Right kidney (tissue), 9 donors: Measurements from ENCODE around the gene COA8.
A peak's percentile ranks its signal among the peaks of the same experiment; 100 is the strongest.

Source experiments
- DNase-seq: peaks from one replicate; pipeline ENCODE4 v3.0.0-alpha.2; 2016
- long read RNA-seq, 8 donors: transcript quantifications; one replicate each; lab custom pipeline, GENCODE V29; 2026

COA8 gene, protein sequence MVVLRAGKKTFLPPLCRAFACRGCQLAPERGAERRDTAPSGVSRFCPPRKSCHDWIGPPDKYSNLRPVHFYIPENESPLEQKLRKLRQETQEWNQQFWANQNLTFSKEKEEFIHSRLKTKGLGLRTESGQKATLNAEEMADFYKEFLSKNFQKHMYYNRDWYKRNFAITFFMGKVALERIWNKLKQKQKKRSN
- long read RNA-seq, donor 1, transcript APOPT1-202 (3 exons, 575 nt) = major isoform, 23 of 53 reads
- long read RNA-seq, donor 1, transcript APOPT1-207 (5 exons, 906 nt) = minor isoform, 5 of 53 reads
- long read RNA-seq, donor 1, transcript APOPT1-201 (5 exons, 2,523 nt) = minor isoform, 20 of 53 reads
- long read RNA-seq, donor 1, partial matches to known transcripts = 0 of 53 reads
- long read RNA-seq, donor 1, other reads (novel, unspliced or antisense) = 0 of 53 reads
- long read RNA-seq, donor 2, transcript APOPT1-202 (3 exons, 575 nt) = minor isoform, 6 of 23 reads
- long read RNA-seq, donor 2, transcript APOPT1-201 (5 exons, 2,523 nt) = major isoform, 13 of 23 reads
- long read RNA-seq, donor 2, partial matches to known transcripts = 0 of 23 reads
- long read RNA-seq, donor 2, other reads (novel, unspliced or antisense) = 0 of 23 reads
- long read RNA-seq, donor 3, transcript APOPT1-201 (5 exons, 2,523 nt) = major isoform, 7 of 11 reads
- long read RNA-seq, donor 3, partial matches to known transcripts = 0 of 11 reads
- long read RNA-seq, donor 3, other reads (novel, unspliced or antisense) = 0 of 11 reads
- long read RNA-seq, donor 4, transcript APOPT1-201 (5 exons, 2,523 nt) = major isoform, 12 of 23 reads
- long read RNA-seq, donor 4, transcript APOPT1-202 (3 exons, 575 nt) = minor isoform, 10 of 23 reads
- long read RNA-seq, donor 4, partial matches to known transcripts = 0 of 23 reads
- long read RNA-seq, donor 4, other reads (novel, unspliced or antisense) = 0 of 23 reads
- long read RNA-seq, donor 5, transcript APOPT1-201 (5 exons, 2,523 nt) = major isoform, 15 of 30 reads
- long read RNA-seq, donor 5, transcript APOPT1-202 (3 exons, 575 nt) = minor isoform, 8 of 30 reads
- long read RNA-seq, donor 5, partial matches to known transcripts = 0 of 30 reads
- long read RNA-seq, donor 5, other reads (novel, unspliced or antisense) = 0 of 30 reads
- long read RNA-seq, donor 6, transcript APOPT1-201 (5 exons, 2,523 nt) = minor isoform, 13 of 29 reads
- long read RNA-seq, donor 6, transcript APOPT1-202 (3 exons, 575 nt) = major isoform, 14 of 29 reads
- long read RNA-seq, donor 6, partial matches to known transcripts = 0 of 29 reads
- long read RNA-seq, donor 6, other reads (novel, unspliced or antisense) = 0 of 29 reads
- long read RNA-seq, donor 7 = 0 reads
- long read RNA-seq, donor 8, transcript APOPT1-201 (5 exons, 2,523 nt) = major isoform, 19 of 24 reads
- long read RNA-seq, donor 8, partial matches to known transcripts = 0 of 24 reads
- long read RNA-seq, donor 8, other reads (novel, unspliced or antisense) = 0 of 24 reads

DNA sequence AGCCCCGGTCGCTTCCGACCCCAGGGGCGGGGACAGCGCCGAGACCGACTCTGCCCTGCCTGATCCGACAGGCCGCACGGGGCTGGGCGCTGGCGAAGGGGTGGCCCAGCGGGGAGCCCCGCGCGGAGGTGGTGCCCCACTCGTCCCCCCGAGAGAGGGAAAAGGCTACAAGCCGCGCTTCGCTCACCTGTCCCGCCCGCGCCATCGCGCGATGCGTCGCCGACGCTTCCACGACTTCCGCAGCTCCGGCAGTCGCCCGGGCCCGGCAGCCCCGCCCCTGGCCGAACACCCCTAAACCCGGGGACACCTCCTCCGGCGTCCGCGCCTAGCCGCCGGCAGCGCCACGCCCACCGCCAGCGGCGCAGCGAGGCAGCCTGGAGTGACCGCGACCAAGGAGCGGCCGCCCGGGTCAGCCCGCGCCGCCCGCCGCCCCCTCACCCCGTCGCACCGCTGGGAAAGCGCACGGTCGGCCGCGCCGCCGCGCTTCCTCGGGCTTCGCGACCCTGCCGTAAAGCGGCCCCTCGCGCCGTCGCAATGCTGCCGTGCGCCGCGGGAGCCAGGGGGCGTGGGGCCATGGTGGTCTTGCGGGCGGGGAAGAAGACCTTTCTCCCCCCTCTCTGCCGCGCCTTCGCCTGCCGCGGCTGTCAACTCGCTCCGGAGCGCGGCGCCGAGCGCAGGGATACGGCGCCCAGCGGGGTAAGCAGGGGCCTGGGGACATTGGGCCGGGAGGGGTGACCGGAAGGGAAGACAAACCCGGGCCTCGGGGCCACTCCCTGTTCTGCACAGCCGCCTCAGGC lies at the start of gene COA8, which contains the start of gene BAG5:
Gene COA8, plus strand, starts transcription at position 532 of the 797 bp plus-strand sequence. Its CDS starts 42 bp downstream, at position 574.
Gene BAG5, minus strand, starts transcription at position 229 of the 797 bp plus-strand sequence. CDS start 1,493 bp downstream, outside the sequence.
- peak; percentile 93 for DNase-seq

DNA sequence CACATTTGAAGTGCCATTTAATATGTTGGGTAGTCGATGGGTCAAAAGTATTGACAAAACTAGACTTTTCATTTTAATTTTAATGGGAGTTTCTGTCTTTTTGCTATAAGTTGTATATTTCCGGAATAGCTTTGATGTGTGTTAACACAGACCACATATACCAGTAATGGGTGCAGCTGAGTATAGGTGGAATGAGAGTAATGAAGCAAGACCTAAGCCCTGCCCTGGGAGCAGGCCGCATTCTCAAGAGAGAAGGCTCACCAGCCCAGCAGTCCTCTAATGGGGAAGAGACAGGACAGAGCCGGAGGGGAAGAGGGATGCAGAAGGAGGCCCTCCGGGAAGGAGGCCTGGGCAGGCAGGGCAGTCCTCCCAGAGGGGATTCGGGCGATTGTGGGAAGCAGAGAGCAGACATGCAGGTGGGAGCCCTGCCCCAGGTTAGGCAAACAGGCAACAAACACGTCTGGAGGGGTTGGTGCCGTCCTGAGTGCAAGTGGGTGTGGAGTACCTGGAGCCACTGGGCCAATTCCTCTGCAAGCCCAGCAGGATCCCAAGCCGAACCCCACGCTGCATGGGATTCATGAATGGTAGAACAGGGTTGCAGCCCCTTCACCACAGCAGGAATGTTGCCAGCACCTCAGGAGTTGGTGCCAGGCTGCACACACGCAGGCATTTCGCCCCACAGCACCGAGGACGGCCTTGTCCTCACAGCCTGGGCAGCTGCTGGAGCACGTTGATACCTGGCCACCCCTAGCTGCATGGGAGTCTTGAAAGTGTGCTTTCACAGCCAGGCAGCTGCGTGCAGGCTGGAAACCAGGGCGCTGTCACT lies 48.0 kb upstream of the COA8 start:
- no peak for DNase-seq

DNA sequence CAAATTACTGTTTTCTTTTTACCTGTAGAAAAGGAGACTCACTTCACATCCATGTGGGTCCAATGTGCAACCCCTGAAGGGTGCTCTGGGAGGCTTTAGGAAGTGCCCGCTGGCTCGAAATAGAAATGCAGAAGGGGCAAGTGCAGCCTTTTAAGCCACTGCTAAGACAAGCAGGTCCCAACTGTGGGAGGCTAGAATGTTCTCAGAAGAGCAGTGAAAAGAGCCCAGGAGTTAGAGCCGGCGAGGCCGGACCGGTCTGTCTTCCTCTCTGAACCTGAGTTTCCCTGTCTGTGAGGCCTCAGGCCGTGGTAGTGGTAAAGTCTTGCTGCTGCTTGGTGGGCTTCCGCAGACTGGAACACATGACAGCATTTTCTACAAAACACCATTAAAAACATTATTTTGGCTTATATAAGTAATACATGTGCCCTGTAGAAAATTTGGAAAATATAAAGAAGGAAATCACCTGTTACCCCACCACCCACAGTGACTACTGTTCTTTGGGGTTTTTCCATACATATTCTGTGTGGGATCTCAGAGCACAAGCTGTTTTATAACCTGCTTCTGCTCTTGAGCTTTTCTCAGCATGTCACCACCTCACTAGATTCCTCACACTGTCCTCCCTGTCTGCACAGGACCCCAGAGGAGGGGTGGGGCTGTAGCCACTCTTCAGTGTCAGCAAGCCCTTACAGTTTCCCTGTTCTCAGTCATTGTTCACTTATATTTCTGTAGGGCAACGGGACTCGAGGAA lies 46.2 kb upstream of the COA8 start:
- DNase-seq = no peak

DNA sequence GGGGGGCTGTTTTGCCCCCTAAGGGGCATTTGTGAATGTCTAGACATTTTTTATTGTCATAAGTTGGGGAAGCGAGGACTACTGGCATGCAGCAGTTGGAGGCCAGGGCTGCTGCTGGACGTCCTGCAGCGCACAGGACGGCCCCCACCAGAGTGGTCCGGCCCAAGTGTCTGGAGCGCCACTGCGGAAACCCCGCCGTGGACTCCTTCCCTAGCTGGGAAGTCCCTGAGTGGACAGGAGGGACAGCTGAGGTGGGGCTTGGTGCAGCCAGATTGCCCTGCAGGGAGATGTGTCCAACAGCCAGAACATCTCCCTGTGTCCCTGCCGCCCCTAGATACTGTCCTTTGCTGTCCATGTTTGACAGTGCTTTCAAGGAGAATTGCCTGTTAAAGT lies 45.6 kb upstream of the COA8 start:
- DNase-seq = no peak

DNA sequence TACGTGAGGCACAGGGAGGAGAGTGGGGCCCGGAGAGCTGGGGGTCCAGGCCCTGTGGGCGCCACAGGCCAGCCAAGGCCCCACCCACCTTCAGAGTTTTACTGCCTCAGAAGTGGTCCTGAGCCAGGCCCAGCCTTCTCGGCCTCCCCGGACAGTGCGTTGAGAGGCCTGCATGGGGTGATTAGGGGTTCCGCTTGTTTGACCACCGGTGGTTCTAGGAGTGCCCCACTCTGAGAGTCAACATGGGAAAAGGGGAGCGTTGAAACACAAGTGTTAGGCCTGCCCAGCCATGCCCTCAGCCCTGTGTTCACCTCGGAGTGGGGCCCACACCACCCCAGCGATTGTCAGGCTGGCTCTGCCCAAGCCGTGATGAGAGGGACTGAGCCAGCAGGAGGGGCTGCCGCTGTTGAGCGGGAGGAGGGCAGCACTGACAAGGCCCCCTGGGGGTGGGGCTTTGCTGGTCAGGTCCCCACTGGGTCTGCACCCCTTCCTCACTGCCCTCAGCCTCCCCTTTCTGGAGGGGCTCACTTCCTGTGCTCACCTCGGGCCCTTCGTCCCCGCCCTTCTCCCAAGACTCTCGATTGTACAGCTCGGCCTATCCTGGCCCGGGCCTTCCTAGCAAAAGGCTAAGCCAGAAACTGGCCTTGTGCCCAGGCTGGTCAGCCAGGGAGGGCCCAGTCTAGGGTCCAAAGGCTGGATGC lies 44.9 kb upstream of the COA8 start:
- DNase-seq = peak; percentile 45

DNA sequence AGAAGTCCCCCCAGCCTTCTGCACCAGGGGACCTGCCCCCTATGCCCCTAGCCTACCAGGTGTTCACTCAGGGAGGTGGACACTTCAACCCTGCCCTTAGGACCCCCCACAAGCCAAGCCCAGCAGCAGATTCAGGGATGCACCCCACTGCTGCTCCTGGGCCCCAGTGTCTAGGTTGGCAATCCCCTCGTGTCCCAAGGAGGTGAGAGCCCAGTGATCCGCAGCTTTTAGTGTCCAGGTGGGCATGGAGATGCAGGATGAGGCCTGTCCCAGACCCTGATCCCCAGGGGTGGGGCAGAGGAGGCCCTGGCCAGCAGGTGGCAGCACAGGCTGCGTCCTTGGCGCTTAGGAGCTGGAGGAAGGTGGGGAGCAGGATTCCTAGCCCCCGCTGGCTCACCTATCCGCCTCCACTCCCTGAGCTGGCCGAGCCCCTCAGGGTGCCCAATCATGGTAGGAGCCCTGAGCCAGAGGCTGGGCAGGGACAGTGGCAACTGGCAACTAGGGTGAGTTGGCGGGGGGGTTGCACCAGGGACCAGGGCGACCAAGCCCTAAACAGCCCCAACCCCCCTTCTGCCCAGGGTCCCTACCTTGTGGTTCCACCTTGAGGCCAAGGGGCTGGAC lies 44.2 kb upstream of the COA8 start:
- no peak for DNase-seq

DNA sequence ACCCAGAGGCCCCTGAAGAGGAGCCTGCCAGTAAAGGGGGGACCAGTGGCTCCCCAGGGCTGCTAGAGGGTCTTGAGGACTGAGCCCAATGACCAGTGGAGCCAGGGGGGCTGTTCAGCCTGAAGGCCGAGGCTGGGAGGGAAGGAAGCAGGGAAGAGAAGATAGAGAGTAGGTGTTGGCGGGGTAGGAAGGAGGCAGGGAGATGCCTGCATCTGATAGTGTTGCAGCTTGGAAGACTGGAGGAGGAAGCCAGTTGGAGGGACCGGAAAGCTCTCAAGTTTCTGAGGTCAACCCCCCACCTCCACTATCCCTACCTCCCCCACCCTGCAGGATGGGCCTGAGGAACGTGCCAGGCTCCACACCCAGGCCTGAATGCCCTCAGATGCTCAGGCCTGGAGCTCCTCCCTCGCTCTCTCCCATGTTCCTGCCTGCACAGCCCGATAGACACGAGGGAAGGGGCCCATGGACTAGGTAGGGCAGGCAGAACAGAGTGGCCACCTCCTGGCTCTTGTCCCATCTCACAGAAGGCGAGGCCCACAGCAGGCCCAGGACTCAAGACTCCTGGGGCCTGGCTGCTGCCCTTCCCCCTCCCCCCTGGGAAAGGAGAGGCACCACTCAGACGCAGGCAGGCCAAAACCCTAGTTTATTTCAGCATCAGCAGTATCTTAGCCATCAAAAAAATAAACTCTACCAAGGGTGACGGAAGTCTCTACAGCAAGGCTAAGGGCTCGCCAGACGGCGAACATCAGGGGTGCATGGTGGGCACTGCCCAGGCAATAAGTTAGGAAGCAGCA lies 43.5 kb upstream of the COA8 start:
- DNase-seq = no peak

DNA sequence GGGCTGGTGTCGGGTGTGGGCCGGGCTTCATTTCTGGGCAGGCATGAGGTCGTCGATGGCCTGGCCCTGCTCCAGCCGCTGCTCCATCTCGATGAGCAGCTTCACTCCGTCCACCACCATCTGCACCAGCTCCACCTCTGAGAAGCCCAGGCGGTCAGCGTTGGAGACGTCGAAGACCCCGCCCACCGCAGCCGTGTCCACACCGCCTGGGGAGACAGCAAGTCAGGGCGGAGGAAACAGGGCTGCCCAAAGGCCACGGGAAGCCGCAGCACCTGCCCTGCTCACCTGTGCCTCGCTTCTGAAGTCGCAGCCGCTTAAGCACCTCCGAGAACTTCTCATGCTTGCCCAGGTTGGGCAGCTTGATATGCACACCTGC lies 42.9 kb upstream of the COA8 start:
- DNase-seq = no peak

DNA sequence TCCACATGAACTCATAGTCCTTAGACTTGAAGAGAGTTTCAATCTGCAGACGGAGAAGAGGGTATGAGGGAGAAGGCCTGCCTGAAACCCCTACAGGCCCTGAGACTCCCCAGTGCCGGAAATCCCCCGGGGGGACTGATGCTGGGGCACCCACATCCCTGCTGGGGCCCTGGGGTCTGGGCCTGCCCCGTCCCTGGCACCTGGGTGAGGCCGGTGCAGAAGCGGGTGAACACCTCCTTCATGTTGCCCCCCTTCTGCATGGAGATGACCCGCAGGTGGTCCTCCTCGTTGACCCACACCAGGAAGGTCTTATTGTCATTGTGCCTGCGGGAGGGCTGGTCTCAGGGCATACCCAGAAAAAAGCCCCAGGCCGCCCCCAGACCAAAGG lies 42.5 kb upstream of the COA8 start:
- DNase-seq = no peak

DNA sequence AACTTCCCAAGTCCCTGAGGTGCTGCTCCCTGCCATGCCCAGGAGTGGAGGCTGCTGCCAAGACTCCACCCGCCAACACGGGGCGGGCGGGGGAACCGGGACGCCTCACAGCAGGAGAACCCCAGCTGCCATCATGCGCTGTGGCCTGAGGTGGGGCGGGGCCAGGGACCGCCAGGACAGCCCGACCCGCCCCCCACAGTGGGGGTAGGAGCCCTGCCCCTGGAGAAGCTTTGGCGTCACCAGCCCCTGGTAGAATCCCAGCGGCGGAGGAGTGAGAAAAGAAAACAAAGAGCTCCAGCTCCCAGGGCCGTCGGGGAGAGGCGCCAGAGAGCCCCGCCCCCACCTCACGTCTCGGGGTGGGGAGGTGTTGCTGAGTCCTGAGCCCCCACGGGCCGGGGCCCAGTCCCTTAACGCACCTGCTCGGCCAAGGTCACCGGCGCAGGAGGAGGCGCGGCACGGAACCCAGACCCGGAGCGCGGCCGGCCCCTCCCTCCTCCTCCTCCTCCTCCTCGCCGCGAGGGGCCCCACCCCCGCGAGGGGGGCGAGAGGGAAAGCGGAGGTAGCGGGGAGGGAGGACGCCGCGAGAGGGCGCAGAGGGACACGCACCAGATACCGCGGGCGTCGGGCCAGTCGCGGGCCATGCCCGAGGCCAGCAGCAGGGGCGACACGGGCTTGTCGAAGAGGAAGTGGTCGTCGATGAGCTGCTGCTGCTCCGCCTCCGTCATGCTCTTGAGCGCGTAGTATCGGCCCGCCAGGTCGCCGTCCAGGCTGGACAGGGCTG lies 41.9 kb upstream of the COA8 start:
- DNase-seq = peak; percentile 93

DNA sequence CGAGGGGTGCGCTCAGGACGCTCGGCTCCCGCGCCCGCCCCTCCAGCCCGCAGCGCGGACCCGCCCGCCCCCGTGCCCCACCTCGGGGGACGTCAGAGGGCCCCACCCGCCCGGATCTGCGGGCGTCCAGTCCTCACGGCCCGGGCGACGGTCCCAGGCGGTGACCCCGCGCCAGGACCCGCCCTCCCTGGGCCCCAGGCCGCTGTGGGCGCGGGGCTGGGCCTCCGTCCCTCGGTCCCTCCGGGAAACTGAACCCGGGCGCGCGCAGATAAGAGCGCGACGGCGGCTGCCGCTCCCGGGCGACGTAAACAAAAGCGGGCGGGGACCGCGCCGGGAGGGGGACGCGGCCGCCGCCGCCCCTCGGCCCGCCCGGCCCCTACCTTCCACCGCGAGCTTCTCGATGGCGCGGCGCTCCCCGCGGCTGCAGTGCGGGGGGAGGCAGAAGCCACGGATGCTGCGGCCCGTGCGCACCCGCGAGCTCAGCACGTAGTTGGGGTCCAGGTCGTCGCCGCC lies 41.3 kb upstream of the COA8 start:
- DNase-seq = peak; percentile 65

DNA sequence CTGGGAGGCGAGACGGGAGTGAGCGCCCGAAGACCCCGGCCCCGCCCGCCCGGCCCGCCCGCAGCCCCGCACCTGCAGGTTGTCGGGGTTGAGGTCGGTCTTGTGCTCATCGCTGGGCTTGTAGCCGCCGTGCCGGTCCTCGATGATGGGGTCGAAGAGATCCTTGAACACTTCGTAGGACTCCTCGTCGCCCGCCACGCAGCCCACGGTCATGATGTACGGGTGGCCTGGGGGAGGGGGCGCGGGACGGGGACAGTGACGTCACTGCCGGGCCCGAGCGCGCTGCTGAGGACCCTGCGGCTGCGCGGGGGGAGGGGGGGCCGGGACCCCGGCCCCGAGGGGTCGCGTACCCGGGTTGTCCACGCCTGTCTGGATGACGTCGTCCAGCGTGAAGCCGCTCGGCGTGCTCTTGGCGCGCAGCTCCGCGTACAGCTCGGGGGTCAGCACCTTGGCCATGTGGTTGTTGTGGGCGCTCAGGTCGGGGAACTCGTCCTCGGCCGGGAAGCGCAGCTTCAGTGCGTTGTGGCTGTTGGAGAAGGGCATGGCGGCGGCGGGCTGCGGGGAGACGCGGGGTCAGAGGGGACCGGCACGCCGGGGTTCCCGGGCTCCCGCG lies 40.7 kb upstream of the COA8 start:
- DNase-seq = peak; percentile 70

DNA sequence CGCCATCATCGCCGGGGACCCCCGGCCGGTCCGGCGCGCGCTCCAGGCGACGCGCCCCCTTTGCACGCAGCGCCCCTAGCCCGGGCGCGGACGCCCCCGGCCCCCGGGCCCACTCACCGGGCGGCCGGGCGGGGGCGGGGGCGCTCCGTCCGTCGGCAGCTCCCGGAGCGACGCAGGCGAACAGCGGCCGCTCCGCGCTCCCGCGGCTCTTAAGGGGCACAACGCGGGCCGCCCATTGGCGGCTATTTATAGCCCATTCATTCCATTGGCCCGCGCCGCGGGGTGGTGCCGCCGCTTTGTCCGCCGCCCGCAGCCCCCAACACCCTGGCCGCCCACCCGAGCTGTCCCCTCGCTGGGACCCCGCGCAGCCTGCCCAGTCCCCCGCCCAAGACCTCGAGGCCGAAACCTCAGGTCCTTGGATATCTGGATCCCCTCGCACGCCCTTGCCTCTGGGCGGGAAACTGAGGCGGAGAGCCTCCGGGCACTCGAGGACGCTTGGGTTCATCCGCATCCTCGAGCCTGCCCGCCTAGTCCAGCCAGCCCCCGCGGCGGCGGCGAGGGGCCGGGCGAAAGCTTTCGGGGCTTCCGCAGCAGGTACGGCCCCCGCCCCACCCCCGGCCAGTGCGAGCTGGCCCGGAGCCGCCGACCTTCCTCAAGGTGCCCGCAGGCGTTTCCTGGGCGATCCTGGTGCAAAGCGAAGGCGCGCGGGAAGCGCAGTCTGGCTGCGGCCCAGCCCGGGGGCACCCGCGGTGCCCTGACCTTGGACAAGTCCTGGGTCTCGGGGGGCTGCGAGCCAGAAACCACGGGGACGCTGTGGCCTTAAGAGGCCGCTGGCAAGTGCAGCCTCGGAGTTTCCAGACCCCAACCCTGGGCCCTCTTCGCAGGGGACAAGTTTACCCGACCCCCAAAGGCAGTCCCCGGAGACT lies 39.8 kb upstream of the COA8 start, which contains the start of gene CKB:
Gene CKB, minus strand, starts transcription at position 182 of the 926 bp plus-strand sequence. CDS start 337 bp downstream, outside the sequence.
- DNase-seq = no peak

DNA sequence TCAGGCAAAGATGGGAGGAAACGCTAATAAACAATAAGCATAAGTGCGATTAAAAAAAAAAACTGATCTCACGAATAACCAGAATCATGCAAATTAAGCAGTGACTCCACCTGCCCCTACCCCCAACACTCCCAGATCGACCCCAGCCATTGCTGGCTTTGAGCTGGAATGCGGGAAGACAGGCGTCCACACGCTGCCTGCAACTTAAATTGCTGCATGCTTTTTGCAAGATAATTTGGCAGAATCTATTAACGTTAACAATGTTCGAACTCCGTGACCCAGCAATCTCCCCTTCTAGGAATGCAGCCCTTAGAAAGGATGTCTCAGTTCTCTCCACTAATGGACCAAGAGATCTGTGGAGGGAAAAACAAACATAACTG lies 39.2 kb upstream of the COA8 start:
- no peak for DNase-seq
